Type B pancreatic cell (in vitro differentiated cells): Measurements from ENCODE around the gene LDLRAD3. TPM values are rescaled to one million over a fixed set of nuclear protein-coding genes. Genes with fewer than 3 reads are reported as not detected.

Experiments
- DNase-seq: peaks from one replicate; pipeline ENCODE4 v3.0.0; 2021; ENCODE audit warnings: mixed read lengths; ENCODE audit not compliant: unreplicated experiment; ENCODE audit errors: extremely low spot score
- H3K27ac Mint-ChIP-seq: 2 replicates; pipeline ENCODE4 v1.8.0; 2021; ENCODE audit warnings: mild to moderate bottlenecking, mixed read lengths
- H3K27me3 Mint-ChIP-seq: 2 replicates; pipeline ENCODE4 v1.8.0; 2021; ENCODE audit warnings: mixed read lengths
- H3K36me3 Mint-ChIP-seq: 2 replicates; pipeline ENCODE4 v1.8.0; 2021; ENCODE audit warnings: mixed read lengths
- H3K4me1 Mint-ChIP-seq: one replicate; pipeline ENCODE4 v1.8.0; 2021; ENCODE audit warnings: mixed read lengths; ENCODE audit not compliant: unreplicated experiment
- H3K4me3 Mint-ChIP-seq: 2 replicates; pipeline ENCODE4 v1.8.0; 2021; ENCODE audit warnings: mild to moderate bottlenecking, mixed read lengths
- H3K9me3 Mint-ChIP-seq: 2 replicates; pipeline ENCODE4 v1.8.0; 2021; ENCODE audit warnings: mixed read lengths
- total RNA-seq: library from RNA; stranded (reverse); gene quantifications from 2 replicates; pipeline ENCODE4 v1.2.1, GENCODE V29; 2021; ENCODE audit warnings: low replicate concordance
- TF ChIP-seq, protein P1 (sequence below): fragments of 200-600 bp; sonication (generic); conservative IDR thresholded peaks from 2 replicates; pipeline ENCODE4 v1.5.0; 2021; ENCODE audit warnings: antibody characterized with exemption, mild to moderate bottlenecking

The LDLRAD3 gene
- total RNA-seq, 1 donor from 2014 or later = 20.7 TPM

DNA sequence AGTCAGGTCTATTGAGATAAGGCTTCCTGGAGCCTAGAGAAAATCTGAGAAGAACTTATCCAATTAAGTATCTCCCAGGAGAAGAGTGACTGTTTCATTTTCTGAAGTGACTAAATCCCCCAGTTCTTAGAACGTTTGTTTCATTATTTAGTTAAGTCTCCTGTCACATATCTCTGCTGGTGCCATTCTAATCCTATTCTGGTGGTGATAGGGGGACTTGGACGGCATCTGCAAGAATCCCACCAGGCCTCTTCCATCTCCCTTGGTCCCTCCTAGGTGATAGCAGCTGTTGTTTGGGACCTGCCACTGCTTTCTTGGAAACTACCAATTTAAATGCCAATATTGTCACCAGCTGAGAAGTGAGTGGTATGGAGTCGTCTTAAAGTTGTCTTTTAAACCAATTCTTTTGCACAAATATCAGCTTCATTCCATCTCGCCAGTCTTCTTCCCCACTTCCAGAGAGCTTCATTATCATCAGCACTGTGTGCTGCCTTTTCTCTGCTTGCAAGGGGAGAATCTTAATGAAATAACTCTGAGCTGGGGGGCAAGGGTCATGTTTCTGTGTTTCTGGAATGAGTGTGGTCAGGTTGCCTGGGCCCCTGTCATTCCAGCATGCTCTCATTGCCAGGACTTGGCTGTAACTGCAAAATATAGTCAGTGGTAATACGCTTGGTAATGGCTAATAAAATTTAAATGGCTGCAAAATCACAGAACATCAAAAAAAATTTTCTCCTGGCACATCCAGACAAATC is 104.8 kb downstream of the LDLRAD3 start:
- no peak for DNase-seq
- no peaks in the 10 kb centered on the region for H3K27me3 Mint-ChIP-seq
- H3K9me3 Mint-ChIP-seq = no peaks in the 10 kb centered on the region
- no peaks in the 10 kb centered on the region for H3K36me3 Mint-ChIP-seq
- H3K27ac Mint-ChIP-seq = no peak overlapping the region
- no peak overlapping the region for H3K4me3 Mint-ChIP-seq
- TF ChIP-seq, protein P1, sequence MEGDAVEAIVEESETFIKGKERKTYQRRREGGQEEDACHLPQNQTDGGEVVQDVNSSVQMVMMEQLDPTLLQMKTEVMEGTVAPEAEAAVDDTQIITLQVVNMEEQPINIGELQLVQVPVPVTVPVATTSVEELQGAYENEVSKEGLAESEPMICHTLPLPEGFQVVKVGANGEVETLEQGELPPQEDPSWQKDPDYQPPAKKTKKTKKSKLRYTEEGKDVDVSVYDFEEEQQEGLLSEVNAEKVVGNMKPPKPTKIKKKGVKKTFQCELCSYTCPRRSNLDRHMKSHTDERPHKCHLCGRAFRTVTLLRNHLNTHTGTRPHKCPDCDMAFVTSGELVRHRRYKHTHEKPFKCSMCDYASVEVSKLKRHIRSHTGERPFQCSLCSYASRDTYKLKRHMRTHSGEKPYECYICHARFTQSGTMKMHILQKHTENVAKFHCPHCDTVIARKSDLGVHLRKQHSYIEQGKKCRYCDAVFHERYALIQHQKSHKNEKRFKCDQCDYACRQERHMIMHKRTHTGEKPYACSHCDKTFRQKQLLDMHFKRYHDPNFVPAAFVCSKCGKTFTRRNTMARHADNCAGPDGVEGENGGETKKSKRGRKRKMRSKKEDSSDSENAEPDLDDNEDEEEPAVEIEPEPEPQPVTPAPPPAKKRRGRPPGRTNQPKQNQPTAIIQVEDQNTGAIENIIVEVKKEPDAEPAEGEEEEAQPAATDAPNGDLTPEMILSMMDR = no peak
- H3K4me1 Mint-ChIP-seq = peaks cover 37% of the 10 kb centered on the region

DNA sequence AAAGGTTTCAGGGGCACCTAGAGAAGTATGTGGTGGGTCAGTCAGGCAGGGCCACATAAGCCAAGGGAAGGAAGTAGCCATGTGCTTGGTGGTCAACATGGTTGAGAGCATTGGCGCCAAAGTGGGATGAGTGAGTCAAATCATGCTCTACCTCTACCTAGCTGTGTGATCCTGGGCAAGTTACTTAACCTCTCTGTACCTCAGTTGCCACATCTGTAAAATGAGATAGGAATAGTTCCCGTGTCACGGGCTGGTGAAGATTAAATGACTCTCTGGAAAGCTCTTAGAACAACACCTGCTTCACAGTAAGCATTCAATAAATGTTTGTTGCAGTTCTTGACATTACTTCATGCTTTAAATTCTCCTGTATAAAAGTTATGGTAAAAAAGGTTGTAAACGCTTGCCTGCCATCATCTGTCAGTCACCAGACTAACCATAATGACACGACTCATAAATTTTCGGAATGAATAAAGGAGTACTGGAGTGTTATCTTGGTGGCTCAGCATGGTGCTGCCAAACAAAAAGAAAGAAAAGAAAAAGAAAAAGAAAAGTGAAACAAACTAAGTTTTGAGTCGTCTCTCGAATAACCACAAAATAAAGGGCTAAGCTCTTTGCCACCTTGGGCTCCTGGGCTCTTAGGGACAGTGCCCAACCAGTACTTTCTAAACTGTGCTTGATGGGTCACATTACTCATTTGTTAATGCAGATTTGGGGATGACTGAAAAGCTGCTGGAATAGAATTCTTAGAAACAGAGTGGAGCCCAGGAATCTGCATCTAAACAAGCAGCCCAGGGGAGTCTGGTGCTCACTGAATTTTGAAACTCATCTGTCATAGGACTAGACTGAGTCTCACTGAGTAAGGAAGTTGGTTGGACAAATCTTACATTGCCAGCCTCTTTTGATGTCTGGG is 107.6 kb downstream of the LDLRAD3 start:
- Mint-ChIP-seq H3K4me3 (no peak overlapping the region), H3K36me3 (no peaks in the 10 kb centered on the region), H3K27me3 (no peaks in the 10 kb centered on the region), H3K27ac (no peak overlapping the region), H3K4me1 (peaks cover 40% of the 10 kb centered on the region), H3K9me3 (peaks cover 4% of the 10 kb centered on the region)
- no peak for DNase-seq
- TF ChIP-seq, protein P1 = no peak

DNA sequence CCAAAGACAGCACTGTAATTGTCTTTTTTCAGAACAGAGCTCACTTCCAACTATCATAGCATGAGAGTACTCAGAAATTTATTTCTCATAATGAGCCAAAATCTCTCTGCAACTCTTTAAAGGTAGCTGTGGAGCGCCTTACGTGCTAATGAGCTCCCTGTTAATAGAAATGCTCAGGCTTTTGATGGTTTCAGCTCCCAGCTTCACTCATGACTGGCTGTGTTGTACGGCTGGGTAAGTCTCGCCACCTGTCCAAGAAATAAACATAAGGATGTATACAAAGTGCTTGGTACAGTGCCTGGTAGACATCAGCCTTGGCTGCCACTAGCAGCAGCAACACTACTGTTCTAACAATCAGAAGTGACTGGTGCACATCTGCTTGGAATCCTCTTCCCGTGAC is 109.4 kb downstream of the LDLRAD3 start:
- Mint-ChIP-seq H3K27me3 (peaks cover 3% of the 10 kb centered on the region), H3K4me1 (peaks cover 40% of the 10 kb centered on the region), H3K9me3 (peaks cover 4% of the 10 kb centered on the region), H3K36me3 (no peaks in the 10 kb centered on the region), H3K27ac (no peak overlapping the region), H3K4me3 (no peak overlapping the region)
- TF ChIP-seq, protein P1 = no peak
- DNase-seq = no peak

DNA sequence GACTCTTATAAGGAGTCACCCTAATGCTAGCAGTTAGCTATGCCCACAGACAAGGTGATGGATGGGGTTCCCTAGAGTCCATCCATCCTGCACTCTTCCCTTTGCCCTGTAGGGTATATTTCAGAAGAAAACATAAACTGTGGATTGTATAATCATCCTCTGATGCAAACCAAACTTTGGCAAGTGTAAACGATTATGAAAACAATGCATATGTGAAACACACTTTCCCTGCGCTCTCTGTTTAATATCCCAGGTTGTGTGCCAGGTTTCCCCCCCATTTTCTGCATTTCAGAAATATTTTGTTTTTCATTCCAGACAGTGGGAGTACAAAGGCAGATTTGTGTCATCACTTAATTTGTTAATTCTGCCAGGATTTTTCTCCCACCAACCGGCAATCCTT is 110.0 kb downstream of the LDLRAD3 start:
- TF ChIP-seq, protein P1 = no peak
- H3K9me3 Mint-ChIP-seq = peaks cover 4% of the 10 kb centered on the region
- H3K27ac Mint-ChIP-seq = no peak overlapping the region
- no peak for DNase-seq
- peaks cover 34% of the 10 kb centered on the region for H3K4me1 Mint-ChIP-seq
- H3K27me3 Mint-ChIP-seq = peaks cover 3% of the 10 kb centered on the region
- no peaks in the 10 kb centered on the region for H3K36me3 Mint-ChIP-seq
- H3K4me3 Mint-ChIP-seq = no peak overlapping the region

DNA sequence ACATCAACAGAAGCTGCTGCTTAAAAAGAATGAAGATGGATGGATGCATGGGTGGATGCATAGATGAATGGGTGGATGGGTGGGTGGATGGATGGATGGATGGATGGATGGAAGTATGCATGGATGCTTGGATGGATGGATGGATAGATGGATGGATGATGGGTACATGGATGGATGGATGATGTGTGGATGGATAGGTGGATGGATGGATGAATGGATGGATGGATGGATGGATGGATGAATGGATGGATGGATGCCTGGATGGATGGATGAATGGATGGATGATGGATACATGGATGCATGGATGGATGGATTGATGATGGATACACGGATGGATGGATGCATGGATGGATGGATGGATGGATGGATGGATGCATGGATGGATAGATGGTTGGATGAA is 110.8 kb downstream of the LDLRAD3 start:
- H3K9me3 Mint-ChIP-seq = peaks cover 8% of the 10 kb centered on the region
- H3K4me1 Mint-ChIP-seq = peaks cover 27% of the 10 kb centered on the region
- no peak overlapping the region for H3K4me3 Mint-ChIP-seq
- H3K36me3 Mint-ChIP-seq = peaks cover 4% of the 10 kb centered on the region
- H3K27me3 Mint-ChIP-seq = peaks cover 3% of the 10 kb centered on the region
- no peak overlapping the region for H3K27ac Mint-ChIP-seq
- TF ChIP-seq, protein P1 = no peak
- DNase-seq = no peak
